Esophagus squamous epithelium (tissue), 5 donors: Measurements from ENCODE around the gene NRXN3. TPM values are rescaled to one million over a fixed set of nuclear protein-coding genes. Genes with fewer than 3 reads are reported as not detected.

Experiments used
- DNase-seq: peaks from one replicate; lab custom pipeline; 2025; lab: John Stamatoyannopoulos, UW
- H3K27ac ChIP-seq, 4 donors: fragments of 200-600 bp; sonication (generic); one replicate each; pipeline ENCODE4 v1.5.1; 2016 to 2019; ENCODE audit warnings: mild to moderate bottlenecking in 1 of 4
- H3K27me3 ChIP-seq, 4 donors: fragments of 200-600 bp; sonication (generic); 1 replicate in 3 of 4; 2 replicates in 1 of 4; pipeline versions ENCODE4 v1.5.1 to v1.6.0; 2017 to 2021; ENCODE audit warnings: antibody characterized with exemption in 1 of 4
- H3K36me3 ChIP-seq, 3 donors: fragments of 200-600 bp; sonication (generic); one replicate each; pipeline ENCODE4 v1.5.1; 2016 to 2019
- H3K4me1 ChIP-seq, 3 donors: fragments of 200-600 bp; sonication (generic); one replicate each; pipeline ENCODE4 v1.5.1; 2017 to 2019
- H3K4me3 ChIP-seq, 4 donors: fragments of 200-600 bp; sonication (generic); 1 replicate in 3 of 4; 2 replicates in 1 of 4; pipeline ENCODE4 v1.5.1; 2016 to 2019; ENCODE audit warnings: mild to moderate bottlenecking in 2 of 4, moderate library complexity in 1 of 4
- H3K9me3 ChIP-seq, 3 donors: fragments of 200-600 bp; sonication (generic); one replicate each; pipeline ENCODE4 v1.5.1; 2016 to 2019
- CTCF ChIP-seq, 6 experiments: fragments of 450-650 bp in 4 of 6; fragments of 200-600 bp in 2 of 6; sonication (generic) in 2 of 6; IDR thresholded peaks; one replicate each; pipeline ENCODE4 v1.5.1; 2016 to 2019; ENCODE audit warnings: antibody characterized with exemption in 6 of 6, mild to moderate bottlenecking in 4 of 6, moderate library complexity in 4 of 6
- POLR2A ChIP-seq, 4 donors: fragments of 450-650 bp; IDR thresholded peaks; one replicate each; pipeline ENCODE4 v1.6.1; 2017; ENCODE audit warnings: antibody characterized with exemption in 4 of 4, mild to moderate bottlenecking in 4 of 4, moderate library complexity in 3 of 4
- WGBS, 2 donors: methylation state at CpG; one replicate each; pipeline ENCODE4 v1.1.5; 2018; 5-methylcytosine and 5-hydroxymethylcytosine counted together
- intact Hi-C: fragments of 100-400 bp; cut with DNase I; formaldehyde crosslinking; loops from one replicate; pipeline ENCODE4 v1.15.0; 2022
- total RNA-seq, 4 donors: library from RNA; depleted of rRNA; stranded (reverse); fragments of >200 nt; gene quantifications; one replicate each; pipeline ENCODE4 v1.1.0, GENCODE V29; 2016
- donor health status: DM: yes; HTN: yes; CAD: no.

Gene NRXN3
- total RNA-seq, 4 donors from 2014 or later, result 0.30 to 15.8 (median 1.5) TPM

DNA sequence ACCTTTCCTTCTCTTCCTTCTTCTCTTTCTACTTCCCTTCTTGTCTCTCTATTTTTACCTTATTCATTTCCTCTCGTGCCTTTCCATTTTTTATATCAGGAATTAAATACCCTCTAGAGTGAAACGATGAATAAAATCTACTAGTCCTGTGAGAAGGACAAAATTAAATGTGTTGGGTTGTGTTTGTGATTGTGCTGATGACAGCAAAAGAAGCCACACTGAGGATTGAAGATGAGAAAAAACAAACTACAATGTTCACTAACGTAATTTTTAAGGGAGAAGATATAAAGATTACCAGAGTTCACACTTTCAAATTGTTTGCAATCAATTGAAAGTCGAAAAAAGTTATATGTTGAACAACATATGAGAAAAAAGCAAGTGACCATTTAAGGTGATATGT is 1029.0 kb downstream of the NRXN3 start:
- Histone ChIP-seq H3K9me3 (no peaks in the 10 kb centered on the region), H3K4me1 (no peaks in the 10 kb centered on the region), H3K4me3 (no peak overlapping the region), H3K27me3 (no peaks in the 10 kb centered on the region), H3K36me3 (no peaks in the 10 kb centered on the region), H3K27ac (no peak overlapping the region)
- TF ChIP-seq POLR2A (IDR thresholded peaks at IDR 0.05) (no peak), CTCF (IDR thresholded peaks at IDR 0.05) (no peak)
- no peak for DNase-seq
- intact Hi-C loops, result no loop called here
- WGBS, 2 donors, result 73 to 76% methylated on average over 4 of the region's 4 CpGs

DNA sequence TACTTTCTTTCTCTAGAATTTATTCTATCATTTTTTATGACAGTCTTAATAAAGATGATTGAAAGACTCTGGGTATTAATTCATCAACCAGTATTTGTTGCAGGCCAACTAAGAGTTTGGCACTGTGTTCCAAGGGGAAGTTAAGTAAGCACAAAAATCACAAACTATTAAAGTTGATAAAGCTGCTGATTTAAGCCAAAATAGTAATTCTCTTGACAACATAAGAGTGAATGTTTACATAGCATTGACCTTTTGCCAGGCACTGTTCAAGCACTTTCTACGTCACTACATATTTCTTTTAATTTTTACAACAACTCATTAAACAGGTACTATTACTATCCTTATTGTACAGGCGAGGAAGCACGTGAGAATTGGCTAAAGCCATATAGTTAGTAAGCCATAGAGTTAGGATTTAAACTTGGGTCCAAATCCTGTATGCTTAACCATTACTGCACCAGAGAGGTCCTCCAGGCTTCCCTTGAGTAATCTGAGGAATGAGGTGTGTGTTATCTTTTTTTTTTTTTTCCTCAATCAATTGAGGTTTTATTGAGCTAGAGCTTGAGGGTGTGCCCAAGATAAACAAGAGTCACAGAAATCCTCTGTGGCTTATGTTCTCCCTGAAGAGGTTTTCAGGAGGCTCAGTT is 1031.5 kb downstream of the NRXN3 start:
- H3K36me3 ChIP-seq, result no peaks in the 10 kb centered on the region
- DNase-seq, result no peak
- 28 to 32% methylated on average over 3 of the region's 3 CpGs for WGBS, 2 donors
- H3K9me3 ChIP-seq, result no peaks in the 10 kb centered on the region
- no peak overlapping the region for H3K4me3 ChIP-seq
- H3K27ac ChIP-seq, result no peak overlapping the region
- TF ChIP-seq POLR2A (IDR thresholded peaks at IDR 0.05) (no peak), CTCF (IDR thresholded peaks at IDR 0.05) (no peak)
- H3K27me3 ChIP-seq, result no peaks in the 10 kb centered on the region
- intact Hi-C loops, result no loop called here
- no peaks in the 10 kb centered on the region for H3K4me1 ChIP-seq

DNA sequence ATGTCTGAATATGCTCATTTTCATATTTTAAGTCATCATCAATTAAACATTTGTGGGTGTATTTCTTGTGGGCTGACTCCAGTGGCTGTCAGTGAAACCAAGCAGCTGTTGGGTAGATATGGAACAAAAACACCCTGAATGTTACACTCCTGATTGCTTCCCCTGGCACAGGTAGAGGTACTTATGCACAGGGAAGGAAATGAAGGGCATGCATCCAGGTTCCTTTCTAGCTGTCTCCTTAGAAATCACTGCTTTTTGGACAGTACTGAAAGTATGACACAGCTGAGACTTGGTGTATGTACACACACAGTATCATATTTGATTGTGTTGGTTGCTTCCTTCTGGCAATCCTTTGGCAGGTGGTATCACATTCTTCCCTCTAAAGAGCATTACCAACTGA is 1034.4 kb downstream of the NRXN3 start:
- H3K27ac ChIP-seq, result no peak overlapping the region
- H3K9me3 ChIP-seq, result no peaks in the 10 kb centered on the region
- no peaks in the 10 kb centered on the region for H3K4me1 ChIP-seq
- intact Hi-C loops, result no loop called here
- TF ChIP-seq CTCF (IDR thresholded peaks at IDR 0.05) (no peak), POLR2A (IDR thresholded peaks at IDR 0.05) (no peak)
- no peaks in the 10 kb centered on the region for H3K27me3 ChIP-seq
- no peaks in the 10 kb centered on the region for H3K36me3 ChIP-seq
- no peak for DNase-seq
- no peak overlapping the region for H3K4me3 ChIP-seq

- no peaks in the 10 kb centered on the region for H3K9me3 ChIP-seq
- no peaks in the 10 kb centered on the region for H3K27me3 ChIP-seq
- H3K36me3 ChIP-seq, result no peaks in the 10 kb centered on the region
- intact Hi-C loops, result no loop called here
- WGBS, 2 donors, result 59 to 64% methylated on average over 2 of the region's 2 CpGs
- no peak for DNase-seq
- no peaks in the 10 kb centered on the region for H3K4me1 ChIP-seq
- TF ChIP-seq POLR2A (IDR thresholded peaks at IDR 0.05) (no peak), CTCF (IDR thresholded peaks at IDR 0.05) (no peak)
- H3K4me3 ChIP-seq, result no peak overlapping the region
- no peak overlapping the region for H3K27ac ChIP-seq
Observed at GRCh38 chr14:79209418-79209817, 1039.2 kb downstream of the NRXN3 start.

- H3K27me3 ChIP-seq, result no peaks in the 10 kb centered on the region
- TF ChIP-seq CTCF (IDR thresholded peaks at IDR 0.05), result no peak
- no peak for TF ChIP-seq POLR2A (IDR thresholded peaks at IDR 0.05)
- no peak overlapping the region for H3K27ac ChIP-seq
- WGBS, 2 donors, result 53 to 61% methylated on average over 3 of the region's 3 CpGs
- H3K4me3 ChIP-seq, result no peak overlapping the region
- no peaks in the 10 kb centered on the region for H3K36me3 ChIP-seq
- intact Hi-C loops, result no loop called here
- DNase-seq, result no peak
- H3K4me1 ChIP-seq, result no peaks in the 10 kb centered on the region
- peaks cover 0 to 3% (median 0%) of the 10 kb centered on the region in 3 donors for H3K9me3 ChIP-seq
Observed at GRCh38 chr14:79225815-79226214, 1055.6 kb downstream of the NRXN3 start.
